COR-L47 (cell line): ENCODE results near the gene CFAP77.
A peak's percentile ranks its signal among the peaks of the same experiment; 100 is the strongest.
"Not testable (repeated sequence)": the region's sequence is repeated elsewhere in the genome, so short reads cannot be mapped to it uniquely, and the experiment has no call there.

Experiments used
- DNase-seq: peaks from one replicate; lab custom pipeline; 2025; lab: John Stamatoyannopoulos, UW

Gene CFAP77

DNA sequence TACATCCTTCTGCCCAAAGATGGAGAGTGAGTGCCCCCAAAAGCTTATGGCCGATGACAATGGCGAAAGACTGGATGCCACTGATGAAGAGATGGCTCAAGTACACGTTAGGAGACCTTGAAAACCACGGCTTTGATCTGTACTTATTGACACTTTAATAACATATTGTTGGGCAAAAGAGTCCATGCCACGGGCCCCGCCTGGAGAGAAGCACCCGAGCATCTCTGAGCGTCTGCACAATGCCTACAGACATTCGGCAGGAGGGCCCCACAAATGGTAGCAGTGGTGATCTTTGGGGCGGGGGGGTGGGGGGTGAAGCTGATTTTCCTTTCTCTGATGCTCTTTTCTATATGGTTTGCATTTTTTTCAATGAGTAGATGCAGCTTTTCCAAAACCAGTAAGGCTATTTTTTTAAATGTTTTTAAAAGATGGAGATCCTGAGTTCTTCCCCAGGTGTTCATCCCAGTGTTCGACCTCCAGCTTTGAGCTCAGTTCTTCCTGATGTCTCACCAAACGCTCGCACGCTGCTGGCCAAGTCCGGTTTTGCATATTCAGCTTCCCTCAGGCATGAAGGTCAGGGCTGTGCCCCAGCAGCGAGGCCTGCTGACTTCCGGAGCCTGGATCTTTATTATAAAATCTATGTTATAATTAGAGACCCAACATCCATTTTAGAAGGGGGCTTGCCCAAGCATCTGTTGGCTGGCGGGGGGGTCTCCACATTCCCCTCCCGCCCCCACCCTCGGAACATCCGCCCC, 138.1 kb downstream of the CFAP77 start:
- no peak for DNase-seq

DNA sequence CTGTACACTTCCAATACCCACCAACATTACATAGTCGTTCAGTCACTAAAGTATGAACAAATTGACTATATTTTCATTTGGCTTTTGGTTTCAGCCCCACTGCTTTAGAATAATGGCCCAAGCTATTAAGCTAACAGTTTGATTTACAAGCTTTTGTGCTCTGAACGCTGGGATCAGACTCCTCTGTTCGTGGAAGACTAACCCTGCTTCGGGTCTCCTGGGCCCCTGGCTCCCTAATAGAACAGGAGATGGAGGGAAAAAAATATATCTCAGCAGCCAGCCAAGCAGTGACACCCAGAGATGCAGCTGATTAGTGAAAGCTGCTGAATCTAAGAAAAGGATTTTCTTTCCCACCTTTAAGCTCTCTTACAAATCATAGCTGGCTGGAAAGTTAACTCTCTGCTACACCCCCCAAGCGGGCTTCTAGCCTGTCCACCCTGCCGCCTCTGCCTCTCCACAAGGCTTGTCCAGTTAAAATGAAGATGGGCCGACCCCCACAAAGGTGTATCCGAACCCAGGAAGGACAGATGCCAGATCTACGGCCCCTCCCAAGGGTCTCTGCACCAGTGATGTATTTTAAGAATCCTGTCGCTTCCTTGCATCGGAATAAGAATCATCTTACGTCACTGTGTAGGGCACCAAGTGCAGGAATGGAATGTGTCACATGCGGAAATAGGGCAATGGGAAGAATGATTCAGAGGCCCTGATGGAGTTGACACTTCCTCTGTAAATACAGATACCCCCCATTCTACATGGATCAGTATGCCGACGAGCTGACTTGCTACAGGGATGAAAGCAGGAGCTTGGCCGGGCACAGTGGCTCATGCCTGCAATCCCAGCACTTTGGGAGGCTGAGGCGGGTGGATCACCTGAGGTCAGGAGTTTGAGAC, 139.0 kb downstream of the CFAP77 start:
- DNase-seq, result no peak

DNA sequence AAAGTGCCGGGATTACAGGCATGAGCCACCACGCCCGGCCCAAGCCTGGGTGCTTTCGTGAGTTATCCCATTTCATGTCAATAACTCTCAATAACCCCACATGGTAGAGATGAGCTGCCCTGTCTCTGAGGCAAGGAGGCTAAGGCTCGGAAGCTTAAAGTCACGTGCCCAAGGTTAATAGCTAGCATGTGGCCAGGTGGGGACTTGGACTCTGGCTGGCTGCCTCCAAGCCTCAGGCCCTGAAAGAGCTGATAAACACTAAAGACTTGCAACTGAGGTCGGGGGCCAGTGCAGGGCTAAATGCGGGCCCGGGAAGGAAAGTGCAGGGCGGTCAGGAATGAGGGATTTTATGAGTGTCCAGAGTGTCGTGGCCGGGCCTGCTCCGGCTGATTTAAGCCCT, 141.5 kb downstream of the CFAP77 start:
- DNase-seq, result no peak

DNA sequence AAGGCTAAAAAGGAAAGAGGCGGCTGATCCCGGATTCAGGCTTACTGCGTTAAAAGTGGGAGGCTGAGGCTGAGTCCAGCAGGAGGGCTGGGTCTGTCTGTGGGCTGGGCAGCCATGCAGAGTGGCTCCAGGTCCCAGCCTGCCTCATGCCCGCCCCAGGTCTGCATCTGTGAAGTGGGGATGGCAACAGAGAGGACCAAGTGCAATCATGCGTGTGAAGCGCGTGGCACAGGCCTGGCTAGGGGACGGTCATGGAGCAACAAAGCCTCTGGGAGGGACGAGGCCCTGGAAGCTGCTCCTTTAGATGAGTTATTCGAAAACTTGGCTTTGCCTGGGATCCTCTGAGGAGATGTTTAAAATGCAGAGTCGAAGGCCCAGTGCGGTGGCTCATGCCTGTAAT, 142.0 kb downstream of the CFAP77 start:
- DNase-seq, result no peak

DNA sequence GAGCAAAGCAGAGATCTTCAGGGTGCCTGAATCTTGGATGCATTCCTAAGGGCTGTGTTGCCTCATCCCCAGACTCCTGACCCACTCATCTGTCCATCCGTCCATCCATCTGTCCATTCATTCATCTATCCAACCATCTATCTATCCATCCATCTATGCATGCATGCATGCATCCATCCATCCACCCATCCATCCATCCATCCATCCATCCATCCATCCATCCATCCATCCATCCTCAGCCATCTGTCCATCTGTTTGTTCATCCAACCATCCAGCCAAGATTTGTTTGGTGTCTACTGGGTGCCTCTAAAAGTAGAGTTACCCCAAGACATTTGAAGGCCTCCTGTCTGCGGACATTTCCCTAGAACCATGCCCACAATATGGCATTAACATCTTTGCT, 144.7 kb downstream of the CFAP77 start:
- DNase-seq, result no peak

DNA sequence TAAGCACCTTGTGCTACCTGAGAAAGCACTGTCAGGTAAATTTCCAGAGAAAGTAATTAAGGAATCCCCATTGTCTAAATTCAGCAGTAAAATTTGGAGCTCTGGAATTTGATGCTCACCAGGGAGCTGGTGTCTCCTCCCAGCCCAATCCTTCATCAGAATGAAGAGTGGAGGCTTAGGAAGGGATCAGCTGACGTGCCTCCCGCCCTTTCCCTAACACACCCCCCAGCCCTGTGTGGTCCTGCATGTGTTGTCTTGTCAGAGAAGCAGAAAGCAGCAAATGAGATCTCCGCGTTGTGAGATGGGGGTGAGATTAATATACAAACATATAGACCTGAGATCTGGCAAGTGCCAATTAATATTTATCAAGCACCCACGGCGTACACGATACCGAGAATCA, 145.5 kb downstream of the CFAP77 start:
- DNase-seq, result no peak

DNA sequence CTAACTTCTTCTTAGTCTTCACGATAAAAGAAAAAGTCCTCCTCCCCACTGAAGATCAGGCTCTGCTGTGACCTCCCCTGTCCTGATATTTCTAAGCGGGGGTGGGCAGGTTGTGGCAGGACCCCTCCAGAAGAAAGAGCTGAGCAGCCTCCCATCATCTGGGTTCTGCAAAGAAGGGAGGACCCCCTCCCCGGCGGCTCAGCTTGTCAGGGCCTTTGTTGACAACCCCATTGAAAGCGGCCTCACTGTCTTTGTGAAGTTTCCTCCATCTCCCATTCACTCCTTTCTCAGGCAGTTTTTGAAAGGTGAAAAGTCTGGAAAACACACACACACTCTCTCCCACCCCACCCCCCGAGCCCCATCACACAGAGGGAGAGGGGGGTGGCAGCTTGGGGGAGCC, 146.2 kb downstream of the CFAP77 start:
- DNase-seq, result no peak

DNA sequence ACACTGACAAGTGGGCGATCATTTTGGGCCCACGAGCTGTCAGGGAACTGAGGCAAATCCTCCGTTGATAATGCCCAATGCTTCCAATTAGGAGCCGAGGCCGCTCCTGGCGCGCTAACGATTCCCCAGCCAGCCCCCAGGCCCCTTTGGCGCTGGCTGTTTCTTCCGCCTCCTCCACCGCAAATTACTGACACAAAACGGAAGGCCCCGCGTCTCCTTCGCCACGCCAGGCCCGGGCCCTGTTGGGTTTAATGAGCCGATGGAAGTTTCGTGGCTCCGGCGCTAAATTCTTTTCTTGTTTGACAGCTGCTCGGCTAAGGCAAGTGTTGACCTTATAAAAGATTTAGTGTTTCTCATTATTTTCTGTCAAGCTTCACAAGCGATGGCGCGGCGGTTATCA, 146.7 kb downstream of the CFAP77 start:
- no peak for DNase-seq

DNA sequence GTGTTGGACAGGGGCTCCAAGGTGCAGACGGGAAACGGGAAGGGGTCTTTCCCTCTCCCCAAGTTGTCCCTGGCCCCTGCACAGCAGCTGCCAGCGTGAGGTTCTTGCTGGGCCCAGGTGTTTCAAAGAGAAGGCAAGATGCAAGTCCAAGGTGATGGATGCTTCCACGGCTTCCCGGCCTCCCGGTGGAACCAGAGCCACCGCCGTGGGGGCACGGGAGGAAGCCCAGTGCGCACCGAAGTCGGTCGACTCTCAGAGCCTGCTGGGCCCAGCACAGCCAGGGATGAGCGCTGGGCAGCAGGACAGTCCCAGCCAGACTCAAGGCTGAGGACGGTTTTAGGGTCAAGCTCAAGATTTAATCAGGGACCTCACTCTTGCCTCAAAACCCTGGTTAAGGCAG, 147.1 kb downstream of the CFAP77 start:
- no peak for DNase-seq

DNA sequence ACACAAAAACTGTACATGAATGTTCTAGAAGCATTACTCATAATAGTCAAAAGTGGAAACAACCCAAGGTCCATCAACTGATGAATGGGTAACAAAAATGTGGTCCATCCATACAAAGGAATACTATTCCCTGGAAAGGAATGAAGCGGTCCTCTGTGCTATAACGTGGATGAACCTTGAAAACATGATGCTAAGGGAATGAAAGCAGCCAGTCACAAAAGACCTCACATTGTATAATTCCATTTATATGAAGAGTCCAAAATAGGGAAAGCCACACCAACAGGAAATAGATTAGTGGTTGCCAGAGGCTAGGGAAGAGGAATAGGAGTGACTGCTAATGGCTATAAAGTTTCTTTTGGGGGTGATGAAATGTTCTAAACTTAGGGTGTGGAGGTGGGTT, 149.7 kb downstream of the CFAP77 start:
- no peak for DNase-seq

DNA sequence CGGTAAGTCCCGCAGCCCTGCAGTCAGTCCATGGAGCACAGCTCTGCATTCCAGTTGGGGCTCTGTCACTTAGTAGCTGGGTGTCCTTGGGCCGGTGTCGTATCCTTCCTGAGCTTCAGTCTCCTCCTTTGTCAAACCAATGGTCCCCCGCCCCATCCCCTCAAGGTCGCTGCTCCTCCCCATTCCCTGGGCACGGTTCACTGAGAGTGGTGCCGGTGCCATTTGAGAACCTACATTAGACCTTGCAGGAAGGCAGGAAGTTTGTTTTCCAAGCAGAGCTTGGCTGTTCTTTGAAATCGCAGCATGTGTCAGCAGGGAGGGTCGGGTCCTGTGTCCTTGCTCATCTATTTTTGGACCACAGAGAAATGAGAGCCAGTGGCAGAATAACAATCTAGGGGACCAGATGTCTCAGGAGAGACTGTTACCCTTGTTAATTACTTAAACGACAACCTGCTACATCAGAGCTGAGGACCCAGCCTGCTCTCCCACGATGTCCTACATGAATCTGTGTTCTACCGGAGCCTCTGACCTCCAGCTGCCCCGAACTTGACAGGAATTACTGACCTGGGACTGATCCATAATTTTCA, 150.7 kb downstream of the CFAP77 start:
- DNase-seq, result no peak

DNA sequence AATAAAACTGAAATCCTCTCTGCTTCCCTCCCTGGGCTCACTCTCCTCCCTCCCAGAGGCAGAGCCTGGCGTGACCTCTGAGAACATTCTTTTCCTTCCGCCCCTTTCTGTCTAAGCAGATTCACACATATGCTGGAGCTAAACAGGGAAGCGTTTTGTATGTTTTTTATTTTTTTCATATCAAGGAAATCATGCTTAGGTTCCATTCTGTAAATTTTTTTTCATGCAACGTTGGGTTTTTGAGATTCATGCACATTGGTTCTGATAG, 152.2 kb downstream of the CFAP77 start:
- DNase-seq, result no peak

DNA sequence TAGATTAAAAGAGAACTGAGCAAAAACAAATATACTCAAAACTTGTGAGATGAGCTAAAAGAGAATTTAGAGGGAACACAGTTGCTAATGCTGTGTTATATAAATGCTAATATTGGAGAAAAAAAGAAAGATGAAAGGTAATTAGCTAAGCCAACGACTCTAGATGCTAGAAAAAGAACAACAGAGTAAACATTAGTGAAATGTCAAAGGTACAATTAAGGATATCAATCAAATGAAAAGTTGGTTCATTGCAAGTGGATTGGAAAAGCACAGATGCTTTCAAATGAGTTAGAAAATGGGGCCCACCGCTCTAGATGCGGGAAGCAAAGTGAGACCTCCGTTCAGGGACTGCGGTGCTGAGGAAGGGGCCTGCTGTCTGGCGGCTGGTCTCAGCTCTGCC, 154.5 kb downstream of the CFAP77 start:
- DNase-seq, result no peak

DNA sequence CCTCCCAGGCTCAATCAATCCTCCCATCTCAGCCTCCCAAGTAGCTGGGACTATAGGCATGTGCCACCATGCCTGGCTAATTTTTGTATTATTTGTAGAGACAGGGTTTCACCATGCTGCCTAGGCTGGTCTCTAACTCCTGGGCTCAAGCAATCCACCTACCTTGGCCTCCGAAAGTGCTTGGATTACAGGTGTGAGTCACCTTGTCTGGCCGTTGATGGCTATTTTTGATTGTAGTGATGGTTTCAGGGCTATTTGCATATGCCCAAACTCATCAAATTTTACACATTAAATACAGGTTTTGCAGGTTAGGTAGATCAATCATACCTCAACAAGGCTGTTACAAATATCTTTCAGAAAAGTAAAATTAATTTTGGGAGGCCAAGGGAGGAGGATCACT, 158.8 kb downstream of the CFAP77 start:
- DNase-seq, result not testable (repeated sequence)

DNA sequence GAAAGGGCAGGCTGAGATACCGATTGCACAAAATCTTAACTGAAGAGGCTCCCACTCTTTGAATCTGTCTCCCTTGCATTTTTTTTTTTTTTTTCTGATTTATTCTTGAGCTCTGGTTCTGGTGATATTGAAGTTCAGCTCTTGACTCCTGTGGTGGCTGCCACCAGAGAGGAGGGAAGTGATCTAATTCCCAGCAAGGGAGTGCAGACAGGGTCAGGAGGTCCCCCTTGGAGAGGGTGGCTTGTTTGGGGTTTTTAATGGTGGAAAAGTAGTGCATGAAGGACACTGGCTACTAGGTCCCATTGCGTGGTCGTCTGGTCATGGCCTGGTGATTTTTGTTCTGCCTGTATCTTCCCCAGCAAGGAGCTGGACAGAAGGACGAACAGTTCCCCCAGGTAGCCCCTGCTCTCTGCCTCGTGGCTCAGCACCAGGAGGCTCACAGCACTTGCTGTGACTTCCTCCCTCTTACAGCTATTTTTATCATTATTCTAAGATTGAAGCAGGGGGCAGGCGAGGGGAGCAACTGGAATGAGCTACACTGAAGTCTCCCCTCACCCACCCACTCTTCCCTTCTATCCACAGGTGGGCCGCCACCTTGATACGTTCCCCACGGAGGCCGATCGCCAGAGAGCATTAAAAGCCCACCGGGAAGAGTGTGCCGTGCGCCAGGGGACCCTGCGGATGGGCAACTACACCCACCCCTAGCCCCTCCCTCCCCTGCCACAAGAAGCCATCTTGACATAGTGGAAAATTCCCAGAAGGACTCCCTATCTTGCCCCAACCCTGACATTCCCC, 162.0 kb downstream of the CFAP77 start:
- no peak for DNase-seq

DNA sequence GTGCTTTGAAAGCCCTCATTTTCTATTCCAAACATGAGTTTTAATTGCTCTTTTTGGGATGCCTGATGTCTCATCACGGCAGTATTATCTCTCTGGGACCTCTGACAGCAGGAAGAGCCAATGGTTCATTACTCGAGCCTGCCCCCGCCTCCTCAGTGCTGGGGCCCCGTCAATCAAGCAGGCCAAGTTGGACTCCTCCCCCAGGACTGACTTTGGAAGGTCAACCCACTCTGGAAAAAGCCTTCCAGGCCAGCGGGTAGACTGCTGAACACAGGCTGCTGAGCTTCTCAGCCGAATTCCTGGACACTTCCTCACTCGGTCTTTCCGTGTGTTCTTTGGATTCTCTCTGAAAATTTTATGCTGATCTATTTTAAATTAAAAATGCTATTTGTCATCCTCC, 162.9 kb downstream of the CFAP77 start:
- no peak for DNase-seq

DNA sequence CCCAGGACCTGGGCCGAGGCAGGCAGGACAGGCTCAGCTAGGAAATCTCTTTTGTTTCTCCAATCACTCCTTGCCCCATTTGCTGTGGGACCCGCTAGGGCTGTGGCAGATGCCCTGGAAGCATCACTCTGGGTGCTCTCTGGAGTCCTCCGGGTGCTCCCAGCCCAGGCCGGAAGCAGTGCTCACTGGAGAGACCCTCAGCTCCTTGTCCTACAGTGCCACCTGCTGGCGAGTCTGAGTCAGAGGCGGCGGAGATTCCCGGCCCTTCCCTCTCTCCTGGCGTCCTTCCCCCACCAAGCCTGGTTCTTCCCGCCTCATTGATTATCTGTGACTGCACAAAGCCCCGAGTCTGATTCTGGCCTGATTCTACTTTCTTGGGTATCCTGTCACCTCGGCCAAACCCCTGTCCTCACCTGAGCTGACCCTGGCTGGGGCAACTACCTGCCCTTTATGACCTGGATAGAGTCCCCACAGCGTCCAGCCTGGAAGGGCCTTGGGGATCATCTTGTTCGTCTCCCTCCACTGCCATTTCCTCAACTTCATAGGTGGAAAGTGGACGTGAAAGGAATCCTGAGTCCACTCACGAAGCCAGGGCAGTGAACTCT, 165.1 kb downstream of the CFAP77 start:
- DNase-seq, result peak; percentile 77

DNA sequence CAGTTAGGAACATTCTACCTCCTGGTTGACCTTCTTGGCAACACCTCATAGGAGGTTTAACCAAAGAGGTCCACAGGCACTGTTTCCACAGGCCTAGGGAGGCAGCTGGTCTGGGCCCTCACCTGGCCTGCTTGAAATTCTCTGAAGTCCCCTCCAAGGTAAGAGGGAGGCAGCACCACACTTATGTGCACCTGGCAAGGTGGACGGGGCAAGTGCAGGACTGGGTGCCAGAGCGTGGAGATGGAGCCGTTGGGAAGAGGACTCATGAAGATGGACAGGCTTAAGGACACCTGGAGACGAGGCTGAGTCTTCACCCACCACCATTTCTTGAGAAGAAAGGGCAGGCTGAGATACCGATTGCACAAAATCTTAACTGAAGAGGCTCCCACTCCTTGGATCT, 165.8 kb downstream of the CFAP77 start:
- no peak for DNase-seq

DNA sequence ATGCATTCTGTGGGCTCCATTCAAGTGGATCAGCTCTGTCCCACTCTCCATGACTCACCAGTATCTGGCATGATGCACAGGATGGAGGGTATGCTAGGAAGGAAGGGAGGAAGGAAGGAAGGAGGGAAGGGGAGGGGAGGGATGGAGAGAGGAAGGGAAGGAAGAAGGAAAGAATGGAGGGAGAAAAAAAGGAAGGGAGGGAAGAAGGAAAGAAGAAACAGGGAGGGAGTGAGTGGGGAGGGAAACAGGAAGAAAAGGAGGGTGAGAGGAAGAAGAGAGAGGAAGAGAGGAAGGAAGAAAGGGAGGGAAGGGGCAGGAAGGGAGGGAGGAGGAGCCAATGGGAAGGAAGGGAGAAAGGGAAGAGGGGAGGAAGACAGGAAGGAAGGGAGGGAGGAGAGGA, 167.1 kb downstream of the CFAP77 start:
- no peak for DNase-seq

DNA sequence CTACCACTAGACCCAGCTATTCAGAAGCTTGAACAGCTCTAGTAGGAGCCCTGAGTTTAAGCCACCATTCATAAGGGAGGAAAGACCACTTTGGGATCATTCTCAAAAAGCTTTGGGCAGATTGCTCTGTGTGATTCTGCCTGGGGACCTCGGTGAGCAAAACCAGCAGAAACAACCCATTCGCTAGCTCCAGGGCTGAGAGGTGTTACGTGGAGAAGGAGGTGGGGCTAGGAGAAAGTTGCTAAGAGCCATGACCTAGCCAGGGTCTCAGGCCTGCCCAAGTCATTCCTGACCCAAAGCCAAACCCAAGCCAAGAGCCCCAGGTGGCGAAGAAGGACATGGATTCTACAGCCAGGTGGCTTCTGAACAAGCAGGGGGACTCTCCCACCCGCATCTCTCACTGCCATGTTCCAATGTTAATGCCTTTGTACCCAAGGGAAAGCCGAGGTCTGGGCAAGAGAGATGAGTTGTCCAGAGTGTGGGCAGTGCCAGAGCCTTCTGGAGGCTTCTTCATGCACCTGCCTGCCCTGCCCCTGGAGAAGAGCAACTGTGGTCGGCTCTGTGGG, 168.4 kb downstream of the CFAP77 start:
- no peak for DNase-seq

DNA sequence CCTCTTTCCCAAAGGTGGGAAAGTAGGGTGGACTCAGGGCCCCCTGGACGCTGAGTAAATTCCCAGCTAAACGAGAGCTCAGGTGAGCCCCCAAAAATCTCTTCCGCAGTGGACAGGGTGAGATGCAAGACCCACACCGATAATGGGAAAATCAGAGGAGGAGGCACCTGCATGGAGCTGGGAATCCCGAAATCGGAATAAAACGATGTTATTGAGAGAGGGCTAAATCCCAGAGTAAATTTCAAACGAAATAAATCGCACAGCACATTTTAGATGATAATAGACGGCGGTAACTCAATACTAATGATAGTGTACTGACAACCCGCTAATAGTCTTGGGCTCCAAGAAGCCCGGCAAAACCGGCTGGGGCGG, 169.4 kb downstream of the CFAP77 start:
- DNase-seq, result no peak

DNA sequence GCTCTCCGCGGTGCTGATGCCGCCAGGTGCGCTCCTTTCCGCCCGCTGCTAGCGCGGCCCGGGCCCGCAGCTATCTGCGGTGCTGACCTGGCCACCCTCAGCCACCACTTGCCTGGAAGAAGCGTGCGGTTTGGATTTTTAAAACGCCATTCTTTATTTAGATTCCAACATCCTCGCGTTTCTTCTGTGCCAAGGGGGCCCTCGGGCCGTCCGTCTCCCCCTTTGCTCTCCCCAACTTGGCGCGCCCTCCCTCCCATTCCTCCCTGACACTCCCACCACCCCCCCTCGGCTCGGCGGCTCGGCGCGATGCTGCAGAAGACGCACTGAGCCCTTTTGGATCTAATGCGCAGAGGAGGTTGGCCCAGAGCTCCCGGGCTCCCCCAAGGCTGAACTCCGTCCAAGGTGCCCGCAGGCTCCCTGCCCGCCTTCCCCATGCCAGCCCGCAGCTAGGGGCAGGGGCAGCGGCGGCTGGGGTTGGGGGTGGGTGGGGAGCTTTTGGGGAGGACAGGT, 172.3 kb downstream of the CFAP77 start, which contains the start of gene BARHL1:
BARHL1 (plus strand) TSS at position 331 of the 510 bp plus-strand sequence. CDS start 192 bp downstream, outside the sequence.
- DNase-seq, result no peak
